B cell (primary cell): ENCODE measurements around the gene ADCY3.

Source experiments
- EZH2 ChIP-seq: IDR thresholded peaks from 2 replicates; pipeline ENCODE4 v1.6.1; 2012; ENCODE audit warnings: borderline replicate concordance, low read depth, mild to moderate bottlenecking, moderate library complexity, low read length; ENCODE audit not compliant: insufficient read depth, poor library complexity, severe bottlenecking
- TF ChIP-seq, protein P1 (sequence below): fragments of 200-600 bp; IDR thresholded peaks from one replicate; pipeline ENCODE4 v1.8.0; 2022; ENCODE audit warnings: antibody characterized with exemption, mild to moderate bottlenecking

DNA sequence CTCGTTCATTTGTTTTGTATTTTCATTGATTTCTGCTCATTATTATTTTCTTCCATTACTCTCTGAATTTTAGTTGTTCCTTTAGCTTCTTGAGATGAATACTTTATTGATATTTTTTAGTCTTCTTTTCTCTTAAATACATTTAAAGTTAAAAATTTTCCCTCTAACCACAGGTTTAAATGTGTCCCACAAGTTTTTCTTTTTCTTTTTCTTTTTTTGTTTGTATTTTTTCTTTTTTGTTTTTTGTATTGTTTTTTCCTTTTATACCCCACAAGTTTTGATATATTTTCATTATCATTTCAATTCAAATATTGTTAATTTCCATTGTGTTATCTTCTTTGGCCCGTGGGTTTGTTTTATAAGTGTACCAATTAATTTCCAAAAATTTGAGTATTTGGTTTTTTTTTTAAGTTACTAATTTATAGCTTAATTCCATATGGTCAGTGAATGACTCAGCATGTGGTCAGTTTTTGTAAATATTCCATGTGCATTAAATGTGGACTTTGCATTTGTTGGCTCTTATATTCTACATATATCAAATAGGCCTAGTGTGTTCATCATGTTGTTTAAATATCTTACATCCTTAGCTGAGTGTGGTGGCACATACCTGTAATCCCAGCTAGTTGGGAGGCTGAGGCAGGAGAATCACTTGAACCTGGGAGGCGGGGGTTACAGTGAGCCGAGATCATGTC is 110.6 kb downstream of the ADCY3 start:
- TF ChIP-seq, protein P1, sequence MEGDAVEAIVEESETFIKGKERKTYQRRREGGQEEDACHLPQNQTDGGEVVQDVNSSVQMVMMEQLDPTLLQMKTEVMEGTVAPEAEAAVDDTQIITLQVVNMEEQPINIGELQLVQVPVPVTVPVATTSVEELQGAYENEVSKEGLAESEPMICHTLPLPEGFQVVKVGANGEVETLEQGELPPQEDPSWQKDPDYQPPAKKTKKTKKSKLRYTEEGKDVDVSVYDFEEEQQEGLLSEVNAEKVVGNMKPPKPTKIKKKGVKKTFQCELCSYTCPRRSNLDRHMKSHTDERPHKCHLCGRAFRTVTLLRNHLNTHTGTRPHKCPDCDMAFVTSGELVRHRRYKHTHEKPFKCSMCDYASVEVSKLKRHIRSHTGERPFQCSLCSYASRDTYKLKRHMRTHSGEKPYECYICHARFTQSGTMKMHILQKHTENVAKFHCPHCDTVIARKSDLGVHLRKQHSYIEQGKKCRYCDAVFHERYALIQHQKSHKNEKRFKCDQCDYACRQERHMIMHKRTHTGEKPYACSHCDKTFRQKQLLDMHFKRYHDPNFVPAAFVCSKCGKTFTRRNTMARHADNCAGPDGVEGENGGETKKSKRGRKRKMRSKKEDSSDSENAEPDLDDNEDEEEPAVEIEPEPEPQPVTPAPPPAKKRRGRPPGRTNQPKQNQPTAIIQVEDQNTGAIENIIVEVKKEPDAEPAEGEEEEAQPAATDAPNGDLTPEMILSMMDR = no peak
- no peak for TF ChIP-seq EZH2
